Lung (tissue), 12 donors: ENCODE results near the gene SGK2. TPM values are rescaled to one million over a fixed set of nuclear protein-coding genes. Genes with fewer than 3 reads are reported as not detected.

ENCODE experiments used
- ATAC-seq: fragments of 200-7000 bp; cut with Tn5 transposase; one replicate; pipeline ENCODE4 v1.9.1; 2020; ENCODE audit warnings: moderate number of reproducible peaks; ENCODE audit not compliant: insufficient read depth, low FRiP score
- DNase-seq, 3 donors: peaks; one replicate each; pipeline ENCODE4 v3.0.0-alpha.2; 2013 to 2017
- H3K27ac ChIP-seq, 2 donors: one replicate each; pipeline ENCODE4 v1.5.1; 2013; ENCODE audit warnings: mild to moderate bottlenecking in 2 of 2, moderate library complexity in 2 of 2, control low read depth in 1 of 2, inconsistent platforms in 1 of 2, low read depth in 1 of 2, low read length in 1 of 2
- H3K27me3 ChIP-seq, 3 donors: one replicate each; pipeline ENCODE4 v1.5.1; 2013; ENCODE audit warnings: low read length in 2 of 3; ENCODE audit not compliant: control insufficient read depth in 3 of 3, insufficient read depth in 3 of 3
- H3K36me3 ChIP-seq, 4 donors: one replicate each; pipeline ENCODE4 v1.5.1; 2013; ENCODE audit warnings: low read length in 4 of 4, mild to moderate bottlenecking in 1 of 4, moderate library complexity in 1 of 4; ENCODE audit not compliant: control insufficient read depth in 4 of 4, insufficient read depth in 4 of 4
- H3K4me1 ChIP-seq, 5 donors: one replicate each; pipeline ENCODE4 v1.5.1; 2013; ENCODE audit warnings: low read length in 5 of 5, mild to moderate bottlenecking in 2 of 5, moderate library complexity in 1 of 5; ENCODE audit not compliant: control insufficient read depth in 5 of 5, insufficient read depth in 5 of 5
- H3K4me3 ChIP-seq: one replicate; pipeline ENCODE4 v1.5.1; 2013; ENCODE audit warnings: mild to moderate bottlenecking, control low read depth, moderate library complexity
- H3K9ac ChIP-seq, 2 donors: one replicate each; pipeline ENCODE4 v1.5.1; 2013; ENCODE audit warnings: low read length in 2 of 2, control low read depth in 1 of 2; ENCODE audit not compliant: insufficient read depth in 1 of 2
- H3K9me3 ChIP-seq, 4 donors: one replicate each; pipeline ENCODE4 v1.5.1; 2013; ENCODE audit warnings: low read length in 3 of 4, mild to moderate bottlenecking in 1 of 4, moderate library complexity in 1 of 4; ENCODE audit not compliant: control insufficient read depth in 4 of 4, insufficient read depth in 3 of 4
- CTCF ChIP-seq: IDR thresholded peaks from 2 replicates; pipeline ENCODE4 v1.5.1; 2012; ENCODE audit warnings: mild to moderate bottlenecking; ENCODE audit errors: control extremely low read depth, extremely low read depth
- WGBS, 2 donors: extraction: QIAGEN DNeasy Blood & Tissue Kit; methylation state at CpG; one replicate each; pipeline ENCODE4 v1.1.7; 2013; 5-methylcytosine and 5-hydroxymethylcytosine counted together
- polyA plus RNA-seq, 2 donors: library from polyadenylated mRNA; stranded (reverse); fragments of 200-250 nt; gene quantifications; one replicate each; pipeline ENCODE4 v1.2.1, GENCODE V29; 2013
- total RNA-seq, 2 donors: library from RNA; depleted of rRNA in 1 of 2; stranded (reverse); fragments of >200 nt in 1 of 2; gene quantifications; one replicate each; pipeline ENCODE4 v1.2.1, GENCODE V29; 2014 to 2021
- donor health status: control.
- donor health status: control.
- donor health status: Bipolar disorder and iron deficiency.
- donor health status: healthy.
- donor health status: DM: yes; HTN: yes; CAD: no.

The SGK2 gene
- total and polyA plus RNA-seq, 4 donors: 0.15 to 3.2 (median 0.96) TPM

- Histone ChIP-seq H3K4me1 (no peaks in the 10 kb centered on the region), H3K27me3 (no peaks in the 10 kb centered on the region), H3K36me3 (no peaks in the 10 kb centered on the region), H3K9ac (no peak overlapping the region), H3K27ac (no peak overlapping the region), H3K9me3 (no peaks in the 10 kb centered on the region), H3K4me3 (no peak overlapping the region)
- no peak for TF ChIP-seq CTCF
- 86 to 87% methylated on average over 8 of the region's 8 CpGs for WGBS, 2 donors
- DNase-seq: no peak
- ATAC-seq: no peak
Observed at GRCh38 chr20:43528258-43528875, 30.5 kb upstream of the SGK2 start.

- Histone ChIP-seq H3K4me1 (no peaks in the 10 kb centered on the region), H3K27me3 (no peaks in the 10 kb centered on the region), H3K36me3 (no peaks in the 10 kb centered on the region), H3K4me3 (no peak overlapping the region), H3K27ac (no peak overlapping the region), H3K9ac (no peak overlapping the region), H3K9me3 (no peaks in the 10 kb centered on the region)
- WGBS, 2 donors: 90 to 93% methylated on average over 5 of the region's 5 CpGs
- no peak for TF ChIP-seq CTCF
- DNase-seq (no peak), ATAC-seq (no peak)
Observed at GRCh38 chr20:43529051-43529450, 29.8 kb upstream of the SGK2 start.

- Histone ChIP-seq H3K9me3 (no peaks in the 10 kb centered on the region), H3K4me3 (no peak overlapping the region), H3K27ac (no peak overlapping the region), H3K4me1 (no peaks in the 10 kb centered on the region), H3K9ac (no peak overlapping the region), H3K27me3 (no peaks in the 10 kb centered on the region), H3K36me3 (no peaks in the 10 kb centered on the region)
- ATAC-seq: no peak
- 90 to 94% methylated on average over 3 of the region's 3 CpGs for WGBS, 2 donors
- TF ChIP-seq CTCF: no peak
- no peak for DNase-seq
Observed at GRCh38 chr20:43529457-43530153, 29.2 kb upstream of the SGK2 start.
